HepG2 (cell line): ENCODE data around the gene GMEB2. TPM values are rescaled to one million over a fixed set of nuclear protein-coding genes. Genes with fewer than 3 reads are reported as not detected.

Experiments used
- EHMT2 ChIP-seq: fragments of 200-600 bp; sonication (generic); IDR thresholded peaks from 2 replicates; pipeline ENCODE4 v1.7.0; 2017; ENCODE audit warnings: antibody characterized with exemption, low read depth, low read length, borderline replicate concordance
- FLYWCH1 ChIP-seq: sonication (generic); formaldehyde crosslinking; IDR thresholded peaks from 2 replicates; pipeline ENCODE4 v1.8.1; 2023; ENCODE audit warnings: mild to moderate bottlenecking, missing genetic modification reagents
- KLF13 ChIP-seq: sonication (generic); formaldehyde crosslinking; IDR thresholded peaks from 2 replicates; pipeline ENCODE4 v1.4.0; 2020; ENCODE audit warnings: mild to moderate bottlenecking, missing genetic modification reagents
- KMT2B ChIP-seq: IDR thresholded peaks from 2 replicates; pipeline ENCODE4 v1.6.1; 2016; ENCODE audit warnings: missing genetic modification reagents, missing compliant biosample characterization
- MIER2 ChIP-seq: IDR thresholded peaks from 2 replicates; pipeline ENCODE4 v1.6.1; 2016; ENCODE audit warnings: missing biosample characterization, missing genetic modification reagents
- TSC22D2 ChIP-seq: sonication (generic); formaldehyde crosslinking; IDR thresholded peaks from 2 replicates; pipeline ENCODE4 v1.5.1; 2020; ENCODE audit warnings: missing genetic modification reagents, mild to moderate bottlenecking, borderline replicate concordance
- ZMYM2 ChIP-seq: sonication (generic); formaldehyde crosslinking; IDR thresholded peaks from 2 replicates; pipeline ENCODE4 v1.8.0; 2022; ENCODE audit warnings: mild to moderate bottlenecking, missing genetic modification reagents
- ZNF160 ChIP-seq: sonication (generic); formaldehyde crosslinking; IDR thresholded peaks from 2 replicates; pipeline ENCODE4 v1.8.0; 2022; ENCODE audit warnings: mild to moderate bottlenecking, inconsistent platforms, missing genetic modification reagents
- ZNF205 ChIP-seq: IDR thresholded peaks from 2 replicates; pipeline ENCODE4 v1.6.1; 2018; ENCODE audit warnings: missing biosample characterization, missing genetic modification reagents
- ZNF3 ChIP-seq: IDR thresholded peaks from 2 replicates; pipeline ENCODE4 v1.7.0; 2017; ENCODE audit warnings: inconsistent platforms
- ZNF33B ChIP-seq: sonication (generic); formaldehyde crosslinking; IDR thresholded peaks from 2 replicates; pipeline ENCODE4 v1.5.1; 2020; ENCODE audit warnings: mild to moderate bottlenecking, missing genetic modification reagents
- ZNF672 ChIP-seq: sonication (generic); formaldehyde crosslinking; IDR thresholded peaks from 2 replicates; pipeline ENCODE4 v1.8.1; 2022; ENCODE audit warnings: missing genetic modification reagents
- ZNF75D ChIP-seq: sonication (generic); formaldehyde crosslinking; IDR thresholded peaks from 2 replicates; pipeline ENCODE4 v1.8.1; 2023; ENCODE audit warnings: missing genetic modification reagents, mild to moderate bottlenecking, borderline replicate concordance
- polyA plus RNA-seq, 8 experiments: library from polyadenylated mRNA; depleted of rRNA in 3 of 8; stranded (reverse) in 7 of 8; unstranded in 1 of 8; fragments of >200 nt; fragmentation: Illumina TruSeq in 4 of 8; extraction: Trizol in 4 of 8; gene quantifications; 2 replicates each; pipeline versions ENCODE4 v1.2.1 to v1.2.3, GENCODE V29; 2011 to 2016; ENCODE audit warnings: low read depth in 4 of 8, missing spikeins in 1 of 8, mixed read lengths in 1 of 8; ENCODE audit not compliant: insufficient read depth in 1 of 8
- total RNA-seq, 5 experiments: library from RNA; depleted of rRNA; stranded (reverse); fragments of >200 nt; fragmentation: Illumina TruSeq; extraction: Trizol; gene quantifications; 2 replicates each; pipeline ENCODE4 v1.2.3, GENCODE V29; 2016; ENCODE audit warnings: low read depth in 1 of 5
- TF ChIP-seq, protein P1 (sequence below): sonication (generic); formaldehyde crosslinking; IDR thresholded peaks from 2 replicates; pipeline ENCODE4 v1.4.0; 2020; ENCODE audit warnings: missing genetic modification reagents
- TF ChIP-seq, protein P2 (sequence below): sonication (generic); formaldehyde crosslinking; IDR thresholded peaks from 2 replicates; pipeline ENCODE4 v1.8.0; 2022; ENCODE audit warnings: missing genetic modification reagents, mild to moderate bottlenecking, inconsistent platforms, borderline replicate concordance
- TF ChIP-seq, protein P3 (sequence below): sonication (generic); formaldehyde crosslinking; IDR thresholded peaks from 2 replicates; pipeline ENCODE4 v1.9.0; 2021; ENCODE audit warnings: missing genetic modification reagents, borderline replicate concordance
- TF ChIP-seq, protein P4 (sequence below): sonication (generic); formaldehyde crosslinking; IDR thresholded peaks from 2 replicates; pipeline ENCODE4 v1.5.1; 2020; ENCODE audit warnings: mild to moderate bottlenecking, missing genetic modification reagents
- TF ChIP-seq, protein P5 (sequence below): sonication (generic); formaldehyde crosslinking; IDR thresholded peaks from 2 replicates; pipeline ENCODE4 v1.5.0; 2020; ENCODE audit warnings: mild to moderate bottlenecking, missing genetic modification reagents, borderline replicate concordance

The GMEB2 gene
- total and polyA plus RNA-seq, 2 of the 13 experiments (the other 11 are each of a cell fraction or from before 2014, with no cell fraction given): 10.6 to 12.4 TPM

DNA sequence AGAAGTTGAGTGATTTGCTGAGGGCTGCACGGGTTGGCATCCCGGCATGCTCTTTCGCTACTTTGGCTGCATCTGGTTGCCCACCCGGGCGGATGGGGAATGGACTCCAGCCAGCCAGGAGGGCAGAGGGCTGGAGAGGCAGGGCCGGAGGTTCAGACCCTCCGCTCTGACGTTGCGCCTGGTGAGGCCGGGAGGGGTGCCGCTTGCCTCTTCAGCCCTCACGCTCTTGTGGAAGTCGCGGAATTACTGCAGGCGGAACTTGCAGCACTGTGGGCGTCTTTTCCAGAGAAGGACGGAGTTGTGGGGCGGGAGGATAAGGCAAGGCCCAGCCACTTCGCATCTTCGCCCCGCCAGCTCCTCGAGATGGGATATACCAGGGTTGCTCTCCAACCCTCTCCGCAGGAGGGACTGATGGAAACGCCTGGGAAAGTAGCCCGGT is 31.9 kb upstream of the GMEB2 start (continued):
- TF ChIP-seq ZNF205 (no peak; the same call in 1 of the 2 replicates), ZNF160 (CRISPR knock-in tag) (no peak), TSC22D2 (no peak), ZNF33B (CRISPR knock-in tag) (no peak), FLYWCH1 (no peak), KMT2B (CRISPR knock-in tag) (no peak), ZMYM2 (no peak), ZNF75D (peak; percentile 83; the same call in 1 of the 2 replicates), ZNF3 (CRISPR knock-in tag) (no peak), EHMT2 (no peak), KLF13 (CRISPR knock-in tag) (no peak), MIER2 (0 out of 2 replicates have a peak, but pooled peaks have one; percentile 10), ZNF672 (no peak)
- TF ChIP-seq, protein P1, sequence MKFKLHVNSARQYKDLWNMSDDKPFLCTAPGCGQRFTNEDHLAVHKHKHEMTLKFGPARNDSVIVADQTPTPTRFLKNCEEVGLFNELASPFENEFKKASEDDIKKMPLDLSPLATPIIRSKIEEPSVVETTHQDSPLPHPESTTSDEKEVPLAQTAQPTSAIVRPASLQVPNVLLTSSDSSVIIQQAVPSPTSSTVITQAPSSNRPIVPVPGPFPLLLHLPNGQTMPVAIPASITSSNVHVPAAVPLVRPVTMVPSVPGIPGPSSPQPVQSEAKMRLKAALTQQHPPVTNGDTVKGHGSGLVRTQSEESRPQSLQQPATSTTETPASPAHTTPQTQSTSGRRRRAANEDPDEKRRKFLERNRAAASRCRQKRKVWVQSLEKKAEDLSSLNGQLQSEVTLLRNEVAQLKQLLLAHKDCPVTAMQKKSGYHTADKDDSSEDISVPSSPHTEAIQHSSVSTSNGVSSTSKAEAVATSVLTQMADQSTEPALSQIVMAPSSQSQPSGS (CRISPR knock-in tag): no peak
- TF ChIP-seq, protein P2, sequence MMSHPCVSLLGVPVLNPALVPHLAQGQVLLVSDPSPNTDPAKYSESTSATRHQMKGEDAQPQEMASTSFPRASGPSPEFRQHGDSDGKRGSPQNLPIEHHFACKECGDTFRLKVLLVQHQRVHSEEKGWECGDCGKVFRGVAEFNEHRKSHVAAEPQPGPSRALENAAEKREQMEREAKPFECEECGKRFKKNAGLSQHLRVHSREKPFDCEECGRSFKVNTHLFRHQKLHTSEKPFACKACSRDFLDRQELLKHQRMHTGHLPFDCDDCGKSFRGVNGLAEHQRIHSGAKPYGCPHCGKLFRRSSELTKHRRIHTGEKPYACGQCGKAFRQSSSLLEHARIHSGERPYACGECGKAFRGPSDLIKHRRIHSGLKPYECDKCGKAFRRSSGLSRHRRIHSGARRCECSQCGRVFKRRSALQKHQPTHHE (CRISPR knock-in tag): no peak
- TF ChIP-seq, protein P3, sequence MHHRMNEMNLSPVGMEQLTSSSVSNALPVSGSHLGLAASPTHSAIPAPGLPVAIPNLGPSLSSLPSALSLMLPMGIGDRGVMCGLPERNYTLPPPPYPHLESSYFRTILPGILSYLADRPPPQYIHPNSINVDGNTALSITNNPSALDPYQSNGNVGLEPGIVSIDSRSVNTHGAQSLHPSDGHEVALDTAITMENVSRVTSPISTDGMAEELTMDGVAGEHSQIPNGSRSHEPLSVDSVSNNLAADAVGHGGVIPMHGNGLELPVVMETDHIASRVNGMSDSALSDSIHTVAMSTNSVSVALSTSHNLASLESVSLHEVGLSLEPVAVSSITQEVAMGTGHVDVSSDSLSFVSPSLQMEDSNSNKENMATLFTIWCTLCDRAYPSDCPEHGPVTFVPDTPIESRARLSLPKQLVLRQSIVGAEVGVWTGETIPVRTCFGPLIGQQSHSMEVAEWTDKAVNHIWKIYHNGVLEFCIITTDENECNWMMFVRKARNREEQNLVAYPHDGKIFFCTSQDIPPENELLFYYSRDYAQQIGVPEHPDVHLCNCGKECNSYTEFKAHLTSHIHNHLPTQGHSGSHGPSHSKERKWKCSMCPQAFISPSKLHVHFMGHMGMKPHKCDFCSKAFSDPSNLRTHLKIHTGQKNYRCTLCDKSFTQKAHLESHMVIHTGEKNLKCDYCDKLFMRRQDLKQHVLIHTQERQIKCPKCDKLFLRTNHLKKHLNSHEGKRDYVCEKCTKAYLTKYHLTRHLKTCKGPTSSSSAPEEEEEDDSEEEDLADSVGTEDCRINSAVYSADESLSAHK: no peak
- TF ChIP-seq, protein P4, sequence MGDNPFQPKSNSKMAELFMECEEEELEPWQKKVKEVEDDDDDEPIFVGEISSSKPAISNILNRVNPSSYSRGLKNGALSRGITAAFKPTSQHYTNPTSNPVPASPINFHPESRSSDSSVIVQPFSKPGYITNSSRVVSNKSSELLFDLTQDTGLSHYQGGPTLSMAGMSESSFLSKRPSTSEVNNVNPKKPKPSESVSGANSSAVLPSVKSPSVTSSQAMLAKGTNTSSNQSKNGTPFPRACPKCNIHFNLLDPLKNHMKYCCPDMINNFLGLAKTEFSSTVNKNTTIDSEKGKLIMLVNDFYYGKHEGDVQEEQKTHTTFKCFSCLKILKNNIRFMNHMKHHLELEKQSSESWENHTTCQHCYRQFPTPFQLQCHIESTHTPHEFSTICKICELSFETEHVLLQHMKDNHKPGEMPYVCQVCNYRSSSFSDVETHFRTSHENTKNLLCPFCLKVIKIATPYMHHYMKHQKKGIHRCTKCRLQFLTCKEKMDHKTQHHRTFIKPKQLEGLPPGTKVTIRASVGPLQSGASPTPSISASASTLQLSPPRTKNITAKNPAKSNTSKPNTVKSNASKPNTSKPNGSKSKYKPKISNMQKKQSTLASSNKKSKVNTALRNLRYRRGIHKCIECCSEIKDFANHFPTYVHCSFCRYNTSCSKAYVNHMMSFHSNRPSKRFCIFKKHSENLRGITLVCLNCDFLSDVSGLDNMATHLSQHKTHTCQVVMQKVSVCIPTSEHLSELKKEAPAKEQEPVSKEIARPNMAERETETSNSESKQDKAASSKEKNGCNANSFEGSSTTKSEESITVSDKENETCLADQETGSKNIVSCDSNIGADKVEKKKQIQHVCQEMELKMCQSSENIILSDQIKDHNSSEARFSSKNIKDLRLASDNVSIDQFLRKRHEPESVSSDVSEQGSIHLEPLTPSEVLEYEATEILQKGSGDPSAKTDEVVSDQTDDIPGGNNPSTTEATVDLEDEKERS (CRISPR knock-in tag): no peak; the same call in 1 of the 2 replicates
- TF ChIP-seq, protein P5, sequence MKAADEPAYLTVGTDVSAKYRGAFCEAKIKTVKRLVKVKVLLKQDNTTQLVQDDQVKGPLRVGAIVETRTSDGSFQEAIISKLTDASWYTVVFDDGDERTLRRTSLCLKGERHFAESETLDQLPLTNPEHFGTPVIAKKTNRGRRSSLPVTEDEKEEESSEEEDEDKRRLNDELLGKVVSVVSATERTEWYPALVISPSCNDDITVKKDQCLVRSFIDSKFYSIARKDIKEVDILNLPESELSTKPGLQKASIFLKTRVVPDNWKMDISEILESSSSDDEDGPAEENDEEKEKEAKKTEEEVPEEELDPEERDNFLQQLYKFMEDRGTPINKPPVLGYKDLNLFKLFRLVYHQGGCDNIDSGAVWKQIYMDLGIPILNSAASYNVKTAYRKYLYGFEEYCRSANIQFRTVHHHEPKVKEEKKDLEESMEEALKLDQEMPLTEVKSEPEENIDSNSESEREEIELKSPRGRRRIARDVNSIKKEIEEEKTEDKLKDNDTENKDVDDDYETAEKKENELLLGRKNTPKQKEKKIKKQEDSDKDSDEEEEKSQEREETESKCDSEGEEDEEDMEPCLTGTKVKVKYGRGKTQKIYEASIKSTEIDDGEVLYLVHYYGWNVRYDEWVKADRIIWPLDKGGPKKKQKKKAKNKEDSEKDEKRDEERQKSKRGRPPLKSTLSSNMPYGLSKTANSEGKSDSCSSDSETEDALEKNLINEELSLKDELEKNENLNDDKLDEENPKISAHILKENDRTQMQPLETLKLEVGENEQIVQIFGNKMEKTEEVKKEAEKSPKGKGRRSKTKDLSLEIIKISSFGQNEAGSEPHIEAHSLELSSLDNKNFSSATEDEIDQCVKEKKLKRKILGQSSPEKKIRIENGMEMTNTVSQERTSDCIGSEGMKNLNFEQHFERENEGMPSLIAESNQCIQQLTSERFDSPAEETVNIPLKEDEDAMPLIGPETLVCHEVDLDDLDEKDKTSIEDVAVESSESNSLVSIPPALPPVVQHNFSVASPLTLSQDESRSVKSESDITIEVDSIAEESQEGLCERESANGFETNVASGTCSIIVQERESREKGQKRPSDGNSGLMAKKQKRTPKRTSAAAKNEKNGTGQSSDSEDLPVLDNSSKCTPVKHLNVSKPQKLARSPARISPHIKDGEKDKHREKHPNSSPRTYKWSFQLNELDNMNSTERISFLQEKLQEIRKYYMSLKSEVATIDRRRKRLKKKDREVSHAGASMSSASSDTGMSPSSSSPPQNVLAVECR: peak; percentile 75; the same call in 1 of the 2 replicates
